GM19025 (cell line): ENCODE measurements around the gene PALM2AKAP2.

Source experiments
- ATAC-seq: cut with Tn5 transposase; IDR thresholded peaks from one replicate; pipeline ENCODE4 v1.9.1; 2021; ENCODE audit warnings: mild to moderate bottlenecking, low read depth, moderate library complexity; ENCODE audit not compliant: unreplicated experiment

PALM2AKAP2 gene

GRCh38 chr9:109771087-109771486 lies 8.9 kb upstream of the PALM2AKAP2 start:
- ATAC-seq = no peak

- no peak for ATAC-seq
Observed at GRCh38 chr9:109771796-109772531, 8.0 kb upstream of the PALM2AKAP2 start.

GRCh38 chr9:109775516-109775915 lies 4.5 kb upstream of the PALM2AKAP2 start:
- ATAC-seq = no peak

- no peak for ATAC-seq
Observed at GRCh38 chr9:109776391-109776790, 3.6 kb upstream of the PALM2AKAP2 start.

- no peak for ATAC-seq
Observed at GRCh38 chr9:109780453-109781033, 545 bp downstream of the PALM2AKAP2 start.

GRCh38 chr9:109781086-109781485 lies 1.1 kb downstream of the PALM2AKAP2 start:
- no peak for ATAC-seq

- ATAC-seq = no peak
Observed at GRCh38 chr9:109781541-109782197, 1.7 kb downstream of the PALM2AKAP2 start.

- ATAC-seq = no peak
Observed at GRCh38 chr9:109787735-109788134, 7.7 kb downstream of the PALM2AKAP2 start.

- no peak for ATAC-seq
Observed at GRCh38 chr9:109789556-109789955, 9.6 kb downstream of the PALM2AKAP2 start.

GRCh38 chr9:109789971-109790370 lies 10.0 kb downstream of the PALM2AKAP2 start:
- no peak for ATAC-seq

- ATAC-seq = no peak
Observed at GRCh38 chr9:109791003-109791677, 11.1 kb downstream of the PALM2AKAP2 start.

GRCh38 chr9:109791747-109792146 lies 11.7 kb downstream of the PALM2AKAP2 start:
- no peak for ATAC-seq

GRCh38 chr9:109792951-109793546 lies 13.1 kb downstream of the PALM2AKAP2 start:
- no peak for ATAC-seq

GRCh38 chr9:109793921-109794320 lies 13.9 kb downstream of the PALM2AKAP2 start:
- ATAC-seq = no peak

- ATAC-seq = no peak
Observed at GRCh38 chr9:109794361-109795012, 14.5 kb downstream of the PALM2AKAP2 start.

GRCh38 chr9:109795613-109796012 lies 15.6 kb downstream of the PALM2AKAP2 start:
- ATAC-seq = no peak

- ATAC-seq = no peak
Observed at GRCh38 chr9:109796078-109796477, 16.1 kb downstream of the PALM2AKAP2 start.

- no peak for ATAC-seq
Observed at GRCh38 chr9:109797006-109797405, 17.0 kb downstream of the PALM2AKAP2 start.

GRCh38 chr9:109797509-109797908 lies 17.5 kb downstream of the PALM2AKAP2 start:
- no peak for ATAC-seq

GRCh38 chr9:109799141-109799540 lies 19.1 kb downstream of the PALM2AKAP2 start:
- ATAC-seq = no peak
